ENCODE results near the gene POU5F2. TPM values are rescaled to one million over a fixed set of nuclear protein-coding genes. Genes with fewer than 3 reads are reported as not detected.

Gene POU5F2, protein sequence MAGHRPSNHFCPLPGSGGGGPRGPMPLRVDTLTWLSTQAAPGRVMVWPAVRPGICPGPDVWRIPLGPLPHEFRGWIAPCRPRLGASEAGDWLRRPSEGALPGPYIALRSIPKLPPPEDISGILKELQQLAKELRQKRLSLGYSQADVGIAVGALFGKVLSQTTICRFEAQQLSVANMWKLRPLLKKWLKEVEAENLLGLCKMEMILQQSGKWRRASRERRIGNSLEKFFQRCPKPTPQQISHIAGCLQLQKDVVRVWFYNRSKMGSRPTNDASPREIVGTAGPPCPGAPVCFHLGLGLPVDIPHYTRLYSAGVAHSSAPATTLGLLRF
- 0.01 to 0.02 TPM in 2 of 5 replicates, not detected in the others for total RNA-seq (2022; extraction: Qiagen RNA extraction; ENCODE audit: low read depth)

GRCh38 chr5:93741136-93741811, at the start of gene POU5F2:
POU5F2 (minus strand) TSS chr5:93741600; CDS start chr5:93741563, 37 bp downstream.

Other genes with a start within 250 kb of the POU5F2 start
- 2.8 to 4.8 TPM (median 3.8 TPM) in 5 replicates for gene NR2F1-AS1, start 160.4 kb downstream of the POU5F2 start, total RNA-seq (2022; extraction: Qiagen RNA extraction; ENCODE audit: low read depth)
- 3.8 to 6.6 TPM (median 5.0 TPM) in 5 replicates for gene NR2F1, start 158.4 kb downstream of the POU5F2 start, total RNA-seq (2022; extraction: Qiagen RNA extraction; ENCODE audit: low read depth)